ENCODE results near the gene FGD3.

The FGD3 gene

GRCh38 chr9:93035106-93035660 lies 87.9 kb downstream of the FGD3 start:
- DNase-seq, result no peak

GRCh38 chr9:93035821-93036351 lies 88.6 kb downstream of the FGD3 start:
- no peak for DNase-seq

GRCh38 chr9:93036887-93037475 lies 89.7 kb downstream of the FGD3 start:
- DNase-seq, result no peak

- no peak for DNase-seq
Observed at GRCh38 chr9:93037476-93037971, 90.2 kb downstream of the FGD3 start.

GRCh38 chr9:93038918-93039317 lies 91.6 kb downstream of the FGD3 start:
- no peak for DNase-seq

- DNase-seq, result no peak
Observed at GRCh38 chr9:93039456-93039855, 92.1 kb downstream of the FGD3 start.

- DNase-seq, result no peak
Observed at GRCh38 chr9:93039976-93040375, 92.7 kb downstream of the FGD3 start.

GRCh38 chr9:93040409-93040808 lies 93.1 kb downstream of the FGD3 start:
- DNase-seq, result no peak

GRCh38 chr9:93041108-93041802 lies 93.9 kb downstream of the FGD3 start:
- no peak for DNase-seq

- DNase-seq, result no peak
Observed at GRCh38 chr9:93043122-93043521, 95.8 kb downstream of the FGD3 start.

- no peak for DNase-seq
Observed at GRCh38 chr9:93045521-93045920, 98.2 kb downstream of the FGD3 start.

- no peak for DNase-seq
Observed at GRCh38 chr9:93048566-93049448, 101.5 kb downstream of the FGD3 start.

GRCh38 chr9:93049491-93049890 lies 102.2 kb downstream of the FGD3 start:
- no peak for DNase-seq

- no peak for DNase-seq
Observed at GRCh38 chr9:93050231-93050630, 102.9 kb downstream of the FGD3 start.

- no peak for DNase-seq
Observed at GRCh38 chr9:93051680-93052089, 104.4 kb downstream of the FGD3 start.

GRCh38 chr9:93052791-93053540 lies 105.6 kb downstream of the FGD3 start:
- no peak for DNase-seq

GRCh38 chr9:93053781-93054331 lies 106.5 kb downstream of the FGD3 start:
- DNase-seq, result no peak

- DNase-seq, result no peak
Observed at GRCh38 chr9:93054758-93055704, 107.7 kb downstream of the FGD3 start.

- no peak for DNase-seq
Observed at GRCh38 chr9:93057042-93057702, 109.8 kb downstream of the FGD3 start.

GRCh38 chr9:93057703-93058354 lies 110.5 kb downstream of the FGD3 start:
- no peak for DNase-seq
